Natural killer cell (primary cell): ENCODE data around the gene ARHGEF9. TPM values are rescaled to one million over a fixed set of nuclear protein-coding genes. Genes with fewer than 3 reads are reported as not detected.

Source experiments
- ATAC-seq, 3 donors: fragments of 150-1000 bp in 2 of 3; fragments of 200-7000 bp in 1 of 3; cut with Tn5 transposase; 1 replicate in 1 of 3; 2 replicates in 2 of 3; pipeline ENCODE4 v1.10.0; 2021; ENCODE audit warnings: mild to moderate bottlenecking in 2 of 3, moderate library complexity in 2 of 3
- DNase-seq, 2 donors: peaks; one replicate each; pipeline versions ENCODE4 v3.0.0 to v3.0.0-alpha.2; 2013 to 2021; ENCODE audit warnings: mixed read lengths in 1 of 2
- H3K27ac ChIP-seq: one replicate; pipeline ENCODE4 v1.5.1; 2013; ENCODE audit warnings: mild to moderate bottlenecking, low read length
- H3K27me3 ChIP-seq: one replicate; pipeline ENCODE4 v1.6.1; 2013; ENCODE audit warnings: low read length; ENCODE audit not compliant: control insufficient read depth, insufficient read depth
- H3K36me3 ChIP-seq: one replicate; pipeline ENCODE4 v1.6.1; 2013; ENCODE audit warnings: low read length; ENCODE audit not compliant: control insufficient read depth, insufficient read depth
- H3K4me1 ChIP-seq: one replicate; pipeline ENCODE4 v1.6.1; 2013; ENCODE audit warnings: low read length; ENCODE audit not compliant: control insufficient read depth, insufficient read depth
- H3K4me3 ChIP-seq: one replicate; pipeline ENCODE4 v1.5.1; 2013; ENCODE audit warnings: low read length
- H3K9me3 ChIP-seq: one replicate; pipeline ENCODE4 v1.6.1; 2013; ENCODE audit warnings: low read length; ENCODE audit not compliant: control insufficient read depth, insufficient read depth
- H3K27ac Mint-ChIP-seq, 2 donors: one replicate each; pipeline ENCODE4 v1.8.0; 2022; ENCODE audit warnings: mild to moderate bottlenecking in 2 of 2, mixed read lengths in 2 of 2, moderate library complexity in 1 of 2
- H3K27me3 Mint-ChIP-seq, 2 donors: one replicate each; pipeline ENCODE4 v1.8.0; 2022; ENCODE audit warnings: low read depth in 2 of 2, mixed read lengths in 2 of 2
- H3K36me3 Mint-ChIP-seq: one replicate; pipeline ENCODE4 v1.8.0; 2022; ENCODE audit warnings: mixed read lengths
- H3K4me1 Mint-ChIP-seq, 2 donors: one replicate each; pipeline ENCODE4 v1.8.0; 2022; ENCODE audit warnings: mixed read lengths in 2 of 2
- H3K4me3 Mint-ChIP-seq: one replicate; pipeline ENCODE4 v1.8.0; 2022; ENCODE audit warnings: mild to moderate bottlenecking, moderate library complexity, mixed read lengths
- H3K9me3 Mint-ChIP-seq, 2 donors: one replicate each; pipeline ENCODE4 v1.8.0; 2022; ENCODE audit warnings: mixed read lengths in 2 of 2
- CTCF ChIP-seq: fragments of 200-600 bp; IDR thresholded peaks from one replicate; pipeline ENCODE4 v1.8.0; 2022; ENCODE audit warnings: antibody characterized with exemption
- WGBS: methylation state at CpG from one replicate; pipeline ENCODE4 v1.1.7; 2013; ENCODE audit warnings: missing lambda C conversion rate; ENCODE audit not compliant: insufficient coverage; 5-methylcytosine and 5-hydroxymethylcytosine counted together
- intact Hi-C: fragments of 100-400 bp; cut with micrococcal nuclease; formaldehyde crosslinking; loops from one replicate; pipeline ENCODE4 v1.14.2; 2022
- total RNA-seq, 4 donors: library from RNA; stranded (reverse); fragments of 120-200 nt in 1 of 4; gene quantifications; one replicate each; pipeline versions ENCODE4 v1.2.3 to v1.2.4, GENCODE V29; 2013 to 2022

The ARHGEF9 gene
- total RNA-seq, 3 donors from 2014 or later (not counting 1 experiment from before 2014, with no cell fraction given): 52.3 to 69.1 (median 64.2) TPM

- peaks cover 6% of the 10 kb centered on the region for H3K9me3 ChIP-seq
- intact Hi-C loops: no loop called here
- H3K9me3 Mint-ChIP-seq: no peaks in the 10 kb centered on the region
- ATAC-seq: no peak
- H3K4me1 Mint-ChIP-seq: no peaks in the 10 kb centered on the region
- no peaks in the 10 kb centered on the region for H3K4me1 ChIP-seq
- peaks cover 4% of the 10 kb centered on the region for H3K36me3 ChIP-seq
- no peaks in the 10 kb centered on the region for H3K27me3 Mint-ChIP-seq
- H3K27ac Mint-ChIP-seq: no peak overlapping the region
- no peak for TF ChIP-seq CTCF
- no peak overlapping the region for H3K27ac ChIP-seq
- H3K4me3 Mint-ChIP-seq: no peak overlapping the region
- no peak for DNase-seq
- no peak overlapping the region for H3K4me3 ChIP-seq
- peaks cover 9% of the 10 kb centered on the region for H3K36me3 Mint-ChIP-seq
- WGBS: 97% methylated on average over 3 of the region's 5 CpGs
- H3K27me3 ChIP-seq: no peaks in the 10 kb centered on the region
These were observed 149.3 kb downstream of the ARHGEF9 start for GRCh38 chrX:63635750-63636149.

- 91% methylated on average over 8 of the region's 9 CpGs for WGBS
- no peak for DNase-seq
- no peak overlapping the region for H3K4me3 Mint-ChIP-seq
- Histone ChIP-seq H3K36me3 (no peaks in the 10 kb centered on the region), H3K27me3 (no peaks in the 10 kb centered on the region), H3K27ac (no peak overlapping the region), H3K9me3 (no peaks in the 10 kb centered on the region), H3K4me3 (no peak overlapping the region), H3K4me1 (no peaks in the 10 kb centered on the region)
- H3K27ac Mint-ChIP-seq: no peak overlapping the region
- H3K36me3 Mint-ChIP-seq: no peaks in the 10 kb centered on the region
- intact Hi-C loops: no loop called here
- no peak for TF ChIP-seq CTCF
- no peaks in the 10 kb centered on the region for H3K4me1 Mint-ChIP-seq
- H3K9me3 Mint-ChIP-seq: no peaks in the 10 kb centered on the region
- ATAC-seq: no peak
- no peaks in the 10 kb centered on the region for H3K27me3 Mint-ChIP-seq
These were observed 171.4 kb downstream of the ARHGEF9 start for GRCh38 chrX:63613531-63614028.

- Mint-ChIP-seq H3K36me3 (no peaks in the 10 kb centered on the region), H3K4me3 (no peak overlapping the region), H3K4me1 (no peaks in the 10 kb centered on the region), H3K27me3 (peaks cover 0 to 7% of the 10 kb centered on the region in 2 donors), H3K27ac (no peak overlapping the region), H3K9me3 (no peaks in the 10 kb centered on the region)
- H3K36me3 ChIP-seq: no peaks in the 10 kb centered on the region
- WGBS: 93% methylated on average over 5 of the region's 5 CpGs
- intact Hi-C loops: no loop called here
- H3K4me3 ChIP-seq: no peak overlapping the region
- H3K4me1 ChIP-seq: no peaks in the 10 kb centered on the region
- H3K9me3 ChIP-seq: no peaks in the 10 kb centered on the region
- H3K27me3 ChIP-seq: no peaks in the 10 kb centered on the region
- TF ChIP-seq CTCF: no peak
- H3K27ac ChIP-seq: no peak overlapping the region
- ATAC-seq: no peak
- no peak for DNase-seq
These were observed 199.1 kb downstream of the ARHGEF9 start for GRCh38 chrX:63585936-63586335.
